RWPE1 (cell line): ENCODE measurements around the gene LYZL2.
"Not testable (repeated sequence)": the region's sequence is repeated elsewhere in the genome, so short reads cannot be mapped to it uniquely, and the experiment has no call there.

Source experiments
- CTCF ChIA-PET: fragments of 350-600 bp; sonication (Branson Sonifier 250); formaldehyde crosslinking; extraction: SDS; loops from one replicate; lab custom pipeline; 2021; lab: Yijun Ruan, JAX
- POLR2A ChIA-PET: fragments of 400-600 bp; formaldehyde crosslinking; extraction: SDS; loops from one replicate; lab custom pipeline; 2020; ENCODE audit warnings: antibody characterized with exemption; ENCODE audit not compliant: low non-redundant PET; lab: Yijun Ruan, JAX
- DNase-seq: peaks from one replicate; pipeline ENCODE4 v3.0.0; 2012; ENCODE audit warnings: low spot score
- H3K27ac ChIP-seq: fragments of 450-650 bp; 2 replicates; pipeline ENCODE4 v1.5.1; 2017
- CTCF ChIP-seq: fragments of 450-650 bp; conservative IDR thresholded peaks from 2 replicates; pipeline ENCODE4 v1.5.1; 2017; ENCODE audit warnings: low read depth, mild to moderate bottlenecking

The LYZL2 gene

DNA sequence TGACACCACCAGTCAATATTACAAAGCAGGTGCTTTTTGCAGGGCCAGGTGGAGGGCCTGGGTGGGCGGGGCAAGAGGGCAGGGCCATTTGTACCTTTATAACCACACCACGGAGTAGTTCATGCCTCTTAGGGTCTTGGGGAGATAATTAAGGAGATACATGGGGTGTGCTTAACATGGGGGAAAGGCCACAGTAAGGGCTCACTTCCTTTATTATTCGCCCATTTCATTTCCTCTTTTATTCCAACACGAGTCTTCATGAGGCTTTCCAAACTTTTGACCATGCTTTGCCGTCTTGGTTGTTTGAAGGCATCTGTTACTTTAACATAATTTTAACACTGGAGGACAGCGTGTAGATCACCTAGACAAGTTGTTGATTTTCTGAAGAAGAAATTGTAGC lies 33.3 kb upstream of the LYZL2 start:
- POLR2A ChIA-PET, result no interaction called here
- TF ChIP-seq CTCF, result no peak
- CTCF ChIA-PET, result no interaction called here
- H3K27ac ChIP-seq, result no peak overlapping the region
- no peak for DNase-seq

GRCh38 chr10:30660314-30660713 lies 30.8 kb upstream of the LYZL2 start:
- H3K27ac ChIP-seq, CTCF ChIA-PET, POLR2A ChIA-PET, DNase-seq: not testable (repeated sequence)

DNA sequence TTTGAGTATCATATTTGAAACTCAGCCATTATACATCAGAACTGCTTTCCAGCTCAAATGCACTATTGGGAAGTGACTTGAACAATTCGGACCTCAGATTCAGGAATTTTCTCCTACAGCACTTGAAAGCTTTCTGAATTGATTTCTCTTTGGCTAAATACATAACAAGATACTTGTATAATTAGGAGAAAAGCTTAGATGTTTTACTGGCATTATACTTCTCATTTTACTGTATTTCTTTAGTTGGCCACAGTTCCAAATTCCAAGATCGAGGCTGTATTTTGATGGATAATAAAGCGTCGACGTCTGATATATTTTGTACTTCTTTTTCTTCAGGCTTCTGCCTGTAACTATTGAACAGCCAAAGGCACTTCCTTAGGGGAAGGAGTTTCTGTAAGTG lies 26.7 kb upstream of the LYZL2 start:
- H3K27ac ChIP-seq, result no peak overlapping the region
- DNase-seq, result no peak
- ChIA-PET CTCF (interaction anchor here (1.2 kb wide), 1 partner anchor 17 kb away, joined by 3 read pairs; no protein-coding TSS in a partner anchor), POLR2A (no interaction called here)
- TF ChIP-seq CTCF, result no peak

DNA sequence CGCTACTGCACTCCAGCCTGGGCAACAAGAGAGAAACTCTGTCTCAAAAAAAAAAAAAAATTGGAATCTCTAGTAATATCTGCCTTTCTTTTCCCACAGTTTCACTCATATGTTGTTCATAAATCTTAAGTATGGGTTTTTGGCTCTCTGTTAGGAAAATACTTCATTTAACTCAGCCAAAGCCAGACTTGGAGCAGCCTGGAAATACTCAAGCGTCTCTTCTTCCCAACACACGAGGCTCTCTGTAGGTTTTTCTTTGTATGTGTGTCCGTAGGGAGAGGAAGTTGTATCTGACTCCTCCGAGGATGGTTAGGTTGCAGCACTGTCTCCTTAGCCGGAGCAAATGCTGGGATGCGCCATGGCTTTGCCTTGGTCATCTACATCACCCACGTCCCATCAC lies 25.4 kb upstream of the LYZL2 start:
- POLR2A ChIA-PET, result not testable (repeated sequence)
- CTCF ChIA-PET, result interaction anchor here (1.2 kb wide), 1 partner anchor 15 kb away, joined by 4 read pairs; no protein-coding TSS in a partner anchor

GRCh38 chr10:30651470-30652397 lies 22.2 kb upstream of the LYZL2 start:
- DNase-seq, H3K27ac ChIP-seq, POLR2A ChIA-PET: not testable (repeated sequence)
- CTCF ChIA-PET, result interaction anchor here (0.7 to 2.6 kb wide), 2 partner anchors 12 to 373 kb away, joined by 5 to 10 read pairs; no protein-coding TSS in a partner anchor

More for the DNA sequence above, 25.4 kb upstream of the LYZL2 start:
- not testable (repeated sequence) for DNase-seq, H3K27ac ChIP-seq

DNA sequence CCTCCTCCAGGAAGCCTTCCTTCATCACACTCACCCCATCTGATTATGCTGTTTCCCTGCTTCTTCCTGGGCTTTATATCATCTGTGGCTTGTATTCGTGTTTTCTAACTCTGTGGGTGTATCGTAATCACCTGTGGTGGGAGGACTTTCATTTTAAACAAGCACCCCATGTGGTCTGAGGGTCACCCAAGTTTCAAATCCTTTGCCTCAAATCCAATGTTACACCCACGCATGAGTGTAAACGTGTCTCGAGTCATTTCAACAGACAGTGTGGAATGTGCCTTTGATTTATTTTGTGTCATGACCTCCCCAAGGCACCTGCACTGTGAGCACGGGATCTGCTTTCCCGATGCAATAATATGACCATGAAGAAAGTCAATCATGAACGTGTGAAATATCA lies 17.5 kb upstream of the LYZL2 start:
- no peak for TF ChIP-seq CTCF
- ChIA-PET CTCF (no interaction called here), POLR2A (no interaction called here)
- no peak for DNase-seq
- H3K27ac ChIP-seq, result no peak overlapping the region

DNA sequence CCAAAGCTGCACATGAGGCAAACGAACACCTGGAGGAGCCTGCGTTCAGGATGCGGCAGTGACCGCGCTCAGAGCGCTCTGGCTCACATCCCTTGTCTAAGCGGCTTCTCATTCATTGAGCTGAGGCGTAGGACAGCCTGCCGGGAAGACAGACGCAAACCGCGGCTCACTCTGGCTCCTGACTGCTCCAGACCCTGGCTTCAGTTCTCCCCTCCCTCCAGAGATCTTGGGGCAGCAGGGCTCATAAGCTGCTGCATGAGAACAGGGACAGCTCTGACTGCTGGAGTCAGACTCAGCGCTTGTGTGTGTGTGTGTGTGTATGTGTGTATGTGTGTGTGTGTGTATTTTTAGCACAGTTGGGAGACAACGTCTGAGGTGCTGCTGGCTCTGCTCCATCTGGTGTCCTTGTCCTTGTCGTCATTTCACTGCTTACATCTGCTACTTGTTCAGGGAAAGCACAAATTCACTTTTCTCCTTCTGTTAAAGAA lies 15.8 kb upstream of the LYZL2 start:
- ChIA-PET CTCF (no interaction called here), POLR2A (no interaction called here)

DNA sequence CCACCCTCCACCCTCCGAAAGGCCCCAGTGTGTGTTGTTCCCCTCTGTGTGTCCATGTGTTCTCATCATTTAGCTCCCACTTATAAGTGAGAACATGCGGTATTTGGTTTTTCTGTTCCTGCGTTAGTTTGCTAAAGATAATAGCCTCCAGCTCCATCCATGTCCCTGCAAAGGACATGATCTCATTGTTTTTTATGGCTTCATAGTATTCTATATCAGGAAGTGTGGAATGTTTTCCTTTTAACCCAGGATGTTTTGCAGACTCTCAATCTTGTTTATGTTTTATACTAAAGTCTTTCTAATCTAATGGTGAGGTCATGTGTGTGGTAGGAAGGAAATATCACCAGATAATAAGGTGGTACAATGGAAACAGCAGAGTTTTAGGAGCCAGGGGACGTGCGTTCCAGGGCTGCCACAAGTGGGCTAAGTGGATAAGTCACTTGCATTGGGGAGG lies 14.9 kb upstream of the LYZL2 start:
- CTCF ChIA-PET, H3K27ac ChIP-seq, POLR2A ChIA-PET, DNase-seq: not testable (repeated sequence)

More for the DNA sequence above, 15.8 kb upstream of the LYZL2 start:
- TF ChIP-seq CTCF, result no peak
- H3K27ac ChIP-seq, result no peak overlapping the region
- DNase-seq, result no peak

GRCh38 chr10:30643557-30644199 lies 14.1 kb upstream of the LYZL2 start:
- CTCF ChIA-PET, H3K27ac ChIP-seq, DNase-seq, POLR2A ChIA-PET: not testable (repeated sequence)

DNA sequence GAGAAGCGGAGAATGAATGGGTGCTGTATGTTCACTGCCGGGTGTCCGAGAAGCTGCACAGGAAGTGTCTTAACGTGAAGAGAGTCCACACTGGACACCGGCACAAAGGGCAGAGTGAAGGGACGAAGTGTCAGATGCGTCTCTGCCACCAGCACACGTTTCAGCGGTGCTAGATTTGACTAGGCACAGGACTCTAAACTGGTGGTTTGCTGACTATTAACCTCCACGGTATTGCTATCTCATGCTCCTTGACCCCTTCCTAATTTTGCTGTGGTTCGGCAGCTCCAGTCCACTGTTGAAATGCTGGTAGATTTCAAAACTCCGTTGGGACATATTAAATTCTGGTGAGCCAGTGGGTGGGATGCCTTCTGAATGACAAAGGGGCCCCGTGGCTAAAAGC lies 13.3 kb upstream of the LYZL2 start:
- POLR2A ChIA-PET, DNase-seq, H3K27ac ChIP-seq, CTCF ChIA-PET: not testable (repeated sequence)
